H9 (cell line): ENCODE data around the gene ATPAF2. TPM values are rescaled to one million over a fixed set of nuclear protein-coding genes. Genes with fewer than 3 reads are reported as not detected.

ENCODE experiments used
- DNase-seq: peaks from one replicate; pipeline ENCODE4 v3.0.0-alpha.2; 2017
- H2AFZ ChIP-seq: one replicate; pipeline ENCODE4 v1.6.1; 2013; ENCODE audit warnings: mild to moderate bottlenecking, low read length, control low read depth, moderate library complexity
- H2AK5ac ChIP-seq: 2 replicates; pipeline ENCODE4 v1.6.1; 2013; ENCODE audit warnings: low read length, control low read depth, mixed read lengths; ENCODE audit not compliant: insufficient read length
- H2BK120ac ChIP-seq: one replicate; pipeline ENCODE4 v1.6.1; 2013; ENCODE audit warnings: low read depth, mild to moderate bottlenecking, low read length, control low read depth, inconsistent platforms; ENCODE audit not compliant: poor library complexity, severe bottlenecking
- H2BK12ac ChIP-seq: 2 replicates; pipeline ENCODE4 v1.6.1; 2013; ENCODE audit warnings: low read length, control low read depth, mixed read lengths, low read depth; ENCODE audit not compliant: insufficient read length
- H2BK15ac ChIP-seq: 2 replicates; pipeline ENCODE4 v1.6.1; 2013; ENCODE audit warnings: low read depth, low read length, control low read depth
- H2BK20ac ChIP-seq: one replicate; pipeline ENCODE4 v1.6.1; 2013; ENCODE audit warnings: low read depth, mild to moderate bottlenecking, low read length, control low read depth, inconsistent platforms; ENCODE audit not compliant: poor library complexity, severe bottlenecking
- H2BK5ac ChIP-seq: 2 replicates; pipeline ENCODE4 v1.6.1; 2013; ENCODE audit warnings: low read length, control low read depth, mixed read lengths; ENCODE audit not compliant: insufficient read length
- H3K14ac ChIP-seq: 2 replicates; pipeline ENCODE4 v1.6.1; 2013; ENCODE audit warnings: low read length, control low read depth; ENCODE audit not compliant: insufficient read depth
- H3K18ac ChIP-seq: 2 replicates; pipeline ENCODE4 v1.6.1; 2013; ENCODE audit warnings: low read depth, mild to moderate bottlenecking, mixed read lengths, low read length, control low read depth; ENCODE audit not compliant: insufficient read length
- H3K23ac ChIP-seq: 2 replicates; pipeline ENCODE4 v1.6.1; 2013; ENCODE audit warnings: low read length, control low read depth, mixed read lengths, low read depth; ENCODE audit not compliant: insufficient read length
- H3K23me2 ChIP-seq: 2 replicates; pipeline ENCODE4 v1.6.1; 2013; ENCODE audit warnings: low read depth, mild to moderate bottlenecking, mixed read lengths, low read length, control low read depth; ENCODE audit not compliant: insufficient read length, poor library complexity, severe bottlenecking
- H3K27ac ChIP-seq: 2 replicates; pipeline ENCODE4 v1.5.1; 2013; ENCODE audit warnings: low read length, control low read depth, mixed read lengths, low read depth; ENCODE audit not compliant: insufficient read length
- H3K27me3 ChIP-seq: 2 replicates; pipeline ENCODE4 v1.6.1; 2013; ENCODE audit warnings: low read length, control low read depth, inconsistent platforms; ENCODE audit not compliant: insufficient read depth
- H3K4ac ChIP-seq: 2 replicates; pipeline ENCODE4 v1.6.1; 2013; ENCODE audit warnings: low read depth, mild to moderate bottlenecking, control low read depth, inconsistent platforms, low read length, moderate library complexity
- H3K4me1 ChIP-seq: 2 replicates; pipeline ENCODE4 v1.6.1; 2013; ENCODE audit warnings: low read length, control low read depth, inconsistent platforms; ENCODE audit not compliant: insufficient read depth
- H3K4me2 ChIP-seq: 2 replicates; pipeline ENCODE4 v1.6.1; 2013; ENCODE audit warnings: low read length, control low read depth, mixed read lengths; ENCODE audit not compliant: insufficient read length, insufficient read depth
- H3K56ac ChIP-seq: 2 replicates; pipeline ENCODE4 v1.6.1; 2013; ENCODE audit warnings: low read depth, mild to moderate bottlenecking, mixed read lengths, low read length, control low read depth; ENCODE audit not compliant: insufficient read length
- H3K79me1 ChIP-seq: 2 replicates; pipeline ENCODE4 v1.6.1; 2013; ENCODE audit warnings: low read depth, mild to moderate bottlenecking, moderate library complexity, low read length, control low read depth, inconsistent platforms; ENCODE audit not compliant: insufficient read depth, poor library complexity, severe bottlenecking
- H3K79me2 ChIP-seq: 2 replicates; pipeline ENCODE4 v1.6.1; 2013; ENCODE audit warnings: low read length, control low read depth, inconsistent platforms; ENCODE audit not compliant: insufficient read depth
- H3K9ac ChIP-seq: 2 replicates; pipeline ENCODE4 v1.6.1; 2013; ENCODE audit warnings: low read length, control low read depth, mixed read lengths; ENCODE audit not compliant: insufficient read length; ENCODE audit errors: extremely low read depth
- H3K9me3 ChIP-seq: one replicate; pipeline ENCODE4 v1.6.1; 2013; ENCODE audit warnings: low read depth, low read length, inconsistent platforms; ENCODE audit not compliant: control insufficient read depth
- H3T11ph ChIP-seq: one replicate; pipeline ENCODE4 v1.6.1; 2013; ENCODE audit warnings: mild to moderate bottlenecking, low read length, control low read depth, inconsistent platforms
- H4K20me1 ChIP-seq: one replicate; pipeline ENCODE4 v1.6.1; 2013; ENCODE audit not compliant: control insufficient read depth, insufficient read length, insufficient read depth
- H4K5ac ChIP-seq: 2 replicates; pipeline ENCODE4 v1.6.1; 2013; ENCODE audit warnings: low read depth, mild to moderate bottlenecking, mixed read lengths, low read length, control low read depth; ENCODE audit not compliant: insufficient read length
- H4K8ac ChIP-seq: replicated peaks from 2 replicates; pipeline ENCODE4 v1.6.1; 2013; ENCODE audit warnings: low read length, control low read depth, mixed read lengths, low read depth; ENCODE audit not compliant: insufficient read length
- H4K91ac ChIP-seq: 2 replicates; pipeline ENCODE4 v1.6.1; 2013; ENCODE audit warnings: low read depth, mild to moderate bottlenecking, moderate library complexity, mixed read lengths, low read length, control low read depth; ENCODE audit not compliant: insufficient read length
- H3K27ac Mint-ChIP-seq, 3 experiments: 2 replicates in 2 of 3; 3 replicates in 1 of 3; pipeline ENCODE4 v1.8.0; 2020 to 2021; ENCODE audit warnings: mixed read lengths in 3 of 3, mild to moderate bottlenecking in 1 of 3, moderate library complexity in 1 of 3
- H3K27me3 Mint-ChIP-seq: 2 replicates; pipeline ENCODE4 v1.8.0; 2021; ENCODE audit warnings: low read depth, mild to moderate bottlenecking, moderate library complexity, mixed read lengths
- H3K36me3 Mint-ChIP-seq, 3 experiments: 2 replicates in 2 of 3; 3 replicates in 1 of 3; pipeline ENCODE4 v1.8.0; 2020 to 2021; ENCODE audit warnings: low read depth in 3 of 3, mixed read lengths in 3 of 3; ENCODE audit not compliant: insufficient read depth in 1 of 3
- H3K4me1 Mint-ChIP-seq, 2 experiments: 2 replicates each; pipeline ENCODE4 v1.8.0; 2020; ENCODE audit warnings: mixed read lengths in 2 of 2
- H3K4me3 Mint-ChIP-seq, 2 experiments: 2 replicates in 1 of 2; 3 replicates in 1 of 2; pipeline ENCODE4 v1.8.0; 2020 to 2021; ENCODE audit warnings: mild to moderate bottlenecking in 2 of 2, mixed read lengths in 2 of 2, moderate library complexity in 1 of 2
- H3K9me3 Mint-ChIP-seq, 2 experiments: 2 replicates in 1 of 2; 3 replicates in 1 of 2; pipeline ENCODE4 v1.8.0; 2020; ENCODE audit warnings: mild to moderate bottlenecking in 2 of 2, mixed read lengths in 2 of 2, moderate library complexity in 1 of 2
- whole genome bisulfite sequencing: extraction: QIAGEN DNeasy Blood & Tissue Kit; methylation state at CpG from one replicate; pipeline ENCODE4 v1.1.7; 2013; ENCODE audit warnings: missing lambda C conversion rate, low lambda C conversion rate, mixed read lengths; ENCODE audit not compliant: insufficient read length; ENCODE audit errors: extremely low coverage; 5-methylcytosine and 5-hydroxymethylcytosine counted together
- total RNA-seq: library from RNA; stranded (reverse); gene quantifications from 2 replicates; pipeline ENCODE4 v1.2.1, GENCODE V29; 2021
- TF ChIP-seq, protein P1 (sequence below): fragments of 200-600 bp; sonication (generic); conservative IDR thresholded peaks from 3 replicates; pipeline ENCODE4 v1.8.0; 2021; ENCODE audit warnings: antibody characterized with exemption, mild to moderate bottlenecking

The ATPAF2 gene
- total RNA-seq, 1 experiment from 2014 or later, result 21.4 TPM

DNA sequence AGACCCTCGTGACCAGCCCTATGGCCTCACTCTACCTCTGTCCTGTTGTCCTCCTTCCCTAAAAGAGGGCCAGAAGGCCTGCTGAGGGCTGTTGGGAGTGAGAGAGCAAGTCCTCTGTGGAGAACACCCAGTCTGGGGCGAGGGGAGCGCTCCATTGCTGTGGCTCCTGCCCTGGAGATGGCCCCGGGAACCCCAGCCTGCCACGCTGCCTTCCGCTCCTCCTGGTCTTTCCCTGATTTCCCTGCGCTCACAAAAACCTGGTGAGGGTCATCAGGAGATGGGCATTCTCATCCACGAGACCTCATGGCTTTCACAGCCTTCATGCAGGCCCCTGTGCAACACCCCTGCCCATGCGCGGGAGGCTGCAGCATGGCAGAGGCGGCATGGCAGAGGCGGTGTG is 45.1 kb downstream of the ATPAF2 start:
- Histone ChIP-seq H3K27ac (no peak overlapping the region), H3K79me2 (no peaks in the 10 kb centered on the region), H2BK12ac (no peak overlapping the region), H3K79me1 (no peaks in the 10 kb centered on the region), H2BK15ac (no peak overlapping the region), H3K23ac (no peak overlapping the region), H2BK20ac (no peak overlapping the region), H3K14ac (no peak overlapping the region), H3K18ac (no peak overlapping the region), H3K4me1 (no peaks in the 10 kb centered on the region), H3K9me3 (no peaks in the 10 kb centered on the region), H3K4ac (no peak overlapping the region), H3K4me2 (no peak overlapping the region), H4K8ac (no peak overlapping the region), H2AK5ac (no peak overlapping the region), H4K5ac (no peak overlapping the region), H2AFZ (no peak overlapping the region), H3K23me2 (peaks cover 3% of the 10 kb centered on the region), H3T11ph (no peak overlapping the region), H4K20me1 (no peaks in the 10 kb centered on the region), H3K27me3 (no peaks in the 10 kb centered on the region), H3K9ac (no peak overlapping the region), H3K56ac (no peak overlapping the region), H2BK120ac (no peak overlapping the region), H2BK5ac (no peak overlapping the region), H4K91ac (no peak overlapping the region)
- H3K4me3 Mint-ChIP-seq, result no peak overlapping the region
- H3K36me3 Mint-ChIP-seq, result no peaks in the 10 kb centered on the region
- no peak overlapping the region for H3K27ac Mint-ChIP-seq
- H3K27me3 Mint-ChIP-seq, result peaks cover 5% of the 10 kb centered on the region
- no peak for DNase-seq
- no CpG with 5 or more reads among the region's 12 CpGs for WGBS
- peaks cover 2 to 5% of the 10 kb centered on the region in 2 experiments; a peak in 1 of 4 replicates for H3K4me1 Mint-ChIP-seq
- no peaks in the 10 kb centered on the region for H3K9me3 Mint-ChIP-seq
- TF ChIP-seq, protein P1, sequence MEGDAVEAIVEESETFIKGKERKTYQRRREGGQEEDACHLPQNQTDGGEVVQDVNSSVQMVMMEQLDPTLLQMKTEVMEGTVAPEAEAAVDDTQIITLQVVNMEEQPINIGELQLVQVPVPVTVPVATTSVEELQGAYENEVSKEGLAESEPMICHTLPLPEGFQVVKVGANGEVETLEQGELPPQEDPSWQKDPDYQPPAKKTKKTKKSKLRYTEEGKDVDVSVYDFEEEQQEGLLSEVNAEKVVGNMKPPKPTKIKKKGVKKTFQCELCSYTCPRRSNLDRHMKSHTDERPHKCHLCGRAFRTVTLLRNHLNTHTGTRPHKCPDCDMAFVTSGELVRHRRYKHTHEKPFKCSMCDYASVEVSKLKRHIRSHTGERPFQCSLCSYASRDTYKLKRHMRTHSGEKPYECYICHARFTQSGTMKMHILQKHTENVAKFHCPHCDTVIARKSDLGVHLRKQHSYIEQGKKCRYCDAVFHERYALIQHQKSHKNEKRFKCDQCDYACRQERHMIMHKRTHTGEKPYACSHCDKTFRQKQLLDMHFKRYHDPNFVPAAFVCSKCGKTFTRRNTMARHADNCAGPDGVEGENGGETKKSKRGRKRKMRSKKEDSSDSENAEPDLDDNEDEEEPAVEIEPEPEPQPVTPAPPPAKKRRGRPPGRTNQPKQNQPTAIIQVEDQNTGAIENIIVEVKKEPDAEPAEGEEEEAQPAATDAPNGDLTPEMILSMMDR, result no peak
